Fibroblast of lung (primary cell): Measurements from ENCODE around the gene PRKCH.

ENCODE experiments used
- CTCF ChIP-seq, 2 donors: IDR thresholded peaks in 1 of 2; conservative IDR thresholded peaks in 1 of 2; 1 replicate in 1 of 2; 2 replicates in 1 of 2; pipeline ENCODE4 v1.5.1; 2011 to 2012; ENCODE audit warnings: low read length in 2 of 2, control low read depth in 1 of 2, inconsistent platforms in 1 of 2, low read depth in 1 of 2, mild to moderate bottlenecking in 1 of 2
- EZH2 ChIP-seq: IDR thresholded peaks from 2 replicates; pipeline ENCODE4 v1.5.1; 2012; ENCODE audit warnings: low read length, control low read depth, mild to moderate bottlenecking; ENCODE audit errors: missing control alignments

DNA sequence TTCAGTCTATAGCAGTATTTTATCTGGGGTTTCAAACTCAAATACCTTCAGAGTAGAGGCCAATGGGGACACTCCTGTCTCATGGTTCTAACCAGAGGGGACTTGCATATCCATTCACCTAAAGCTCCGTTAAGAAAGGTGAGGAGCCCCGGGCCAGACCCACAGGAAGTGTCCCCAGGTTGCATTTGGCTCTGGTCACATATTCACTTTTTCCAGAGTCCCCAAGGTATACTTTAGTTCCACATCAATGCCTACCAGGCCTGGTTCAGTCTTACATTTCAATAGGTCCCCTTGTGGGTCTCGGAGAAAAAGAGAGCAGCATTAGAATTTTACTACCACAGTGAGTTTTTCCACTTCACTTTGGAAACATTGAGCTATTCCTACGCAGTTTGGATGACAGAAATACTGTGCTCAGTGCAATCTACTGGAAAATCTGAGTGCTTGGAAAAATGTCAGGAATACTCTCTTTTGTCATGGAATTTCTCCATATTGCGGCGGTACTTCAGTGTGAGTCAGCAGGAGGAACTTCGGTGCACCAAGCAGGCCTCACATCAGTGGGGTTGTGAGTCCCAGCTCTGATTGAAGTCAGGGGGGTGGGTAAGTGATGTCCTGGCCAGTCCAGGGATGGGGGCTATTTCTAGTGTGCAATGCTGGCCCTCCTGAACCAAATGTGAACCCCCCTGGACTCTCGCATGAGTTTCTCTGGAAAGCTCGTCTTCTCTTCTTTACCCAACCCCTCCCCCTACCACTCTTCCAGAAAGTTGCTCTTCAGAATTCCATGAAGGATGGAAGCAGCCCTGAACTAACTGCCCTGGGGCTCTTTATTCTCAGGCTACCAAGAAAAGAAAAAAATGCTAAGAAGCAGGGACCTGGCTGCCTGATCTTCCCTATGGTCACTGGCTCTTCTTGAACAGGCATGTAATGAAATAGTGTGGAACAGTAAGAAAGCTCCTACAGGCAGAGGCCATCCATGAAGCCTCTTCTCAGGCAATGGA, 184.7 kb downstream of the PRKCH start:
- TF ChIP-seq EZH2 (no peak), CTCF (conservative IDR thresholded peaks at IDR 0.05 in 1 of 2, IDR thresholded peaks at IDR 0.05 in 1 of 2; ENCODE audit: low read depth in 1 of 2, low read length in 2 of 2) (no peak)
